Neural progenitor cell (in vitro differentiated cells): ENCODE measurements around the gene PLEKHN1. TPM values are rescaled to one million over a fixed set of nuclear protein-coding genes. Genes with fewer than 3 reads are reported as not detected.

Experiments used
- DNase-seq: peaks from one replicate; pipeline ENCODE4 v3.0.0-alpha.2; 2016; ENCODE audit warnings: low spot score
- H2AFZ ChIP-seq: fragments of 200-600 bp; sonication (generic); replicated peaks from 2 replicates; pipeline ENCODE4 v1.6.1; 2016; ENCODE audit warnings: antibody characterized with exemption
- H3F3A ChIP-seq: fragments of 200-600 bp; sonication (generic); 2 replicates; pipeline ENCODE4 v1.6.1; 2016; ENCODE audit warnings: antibody characterized with exemption, low read depth
- H3K27ac ChIP-seq: fragments of 200-600 bp; sonication (generic); 2 replicates; pipeline ENCODE4 v1.5.1; 2016; ENCODE audit warnings: mild to moderate bottlenecking
- H3K27me3 ChIP-seq: fragments of 200-600 bp; sonication (generic); 2 replicates; pipeline ENCODE4 v1.6.1; 2016; ENCODE audit warnings: mild to moderate bottlenecking, moderate library complexity
- H3K36me3 ChIP-seq: fragments of 200-600 bp; sonication (generic); 2 replicates; pipeline ENCODE4 v1.5.1; 2016
- H3K4me1 ChIP-seq: fragments of 200-600 bp; sonication (generic); 2 replicates; pipeline ENCODE4 v1.6.1; 2016; ENCODE audit warnings: mixed run types
- H3K4me2 ChIP-seq: fragments of 200-600 bp; sonication (generic); 2 replicates; pipeline ENCODE4 v1.6.1; 2016
- H3K4me3 ChIP-seq: fragments of 200-600 bp; sonication (generic); 2 replicates; pipeline ENCODE4 v1.5.1; 2016
- H3K79me2 ChIP-seq: fragments of 200-600 bp; sonication (generic); 2 replicates; pipeline ENCODE4 v1.6.1; 2016; ENCODE audit warnings: low read depth
- H3K9ac ChIP-seq: fragments of 200-600 bp; sonication (generic); 2 replicates; pipeline ENCODE4 v1.6.1; 2016
- H3K9me3 ChIP-seq: fragments of 200-600 bp; sonication (generic); 2 replicates; pipeline ENCODE4 v1.5.1; 2016; ENCODE audit warnings: low read depth
- H4K20me1 ChIP-seq: fragments of 200-600 bp; sonication (generic); 2 replicates; pipeline ENCODE4 v1.6.1; 2016; ENCODE audit warnings: low read depth
- H3K27ac Mint-ChIP-seq: 3 replicates; pipeline ENCODE4 v1.8.0; 2021; ENCODE audit warnings: mixed read lengths
- H3K27me3 Mint-ChIP-seq: 2 replicates; pipeline ENCODE4 v1.8.0; 2022; ENCODE audit warnings: low read depth, mild to moderate bottlenecking, inconsistent platforms, moderate library complexity, mixed read lengths; ENCODE audit not compliant: insufficient read depth
- H3K36me3 Mint-ChIP-seq: 3 replicates; pipeline ENCODE4 v1.8.0; 2021; ENCODE audit warnings: mixed read lengths
- H3K4me1 Mint-ChIP-seq: 3 replicates; pipeline ENCODE4 v1.8.0; 2021; ENCODE audit warnings: mixed read lengths
- H3K4me3 Mint-ChIP-seq: 3 replicates; pipeline ENCODE4 v1.8.0; 2021; ENCODE audit warnings: mild to moderate bottlenecking, moderate library complexity, mixed read lengths
- H3K9me3 Mint-ChIP-seq: 3 replicates; pipeline ENCODE4 v1.8.0; 2020; ENCODE audit warnings: mixed read lengths
- CTCF ChIP-seq: fragments of 200-600 bp; sonication (generic); IDR thresholded peaks from 2 replicates; pipeline ENCODE4 v1.5.1; 2017; ENCODE audit warnings: antibody characterized with exemption, mild to moderate bottlenecking
- EZH2 ChIP-seq: fragments of 200-600 bp; sonication (generic); IDR thresholded peaks from 2 replicates; pipeline ENCODE4 v1.6.1; 2017; ENCODE audit warnings: antibody characterized with exemption, mild to moderate bottlenecking, moderate library complexity
- EZH2phosphoT487 ChIP-seq: fragments of 200-600 bp; sonication (generic); IDR thresholded peaks from 2 replicates; pipeline ENCODE4 v1.6.1; 2017; ENCODE audit warnings: antibody characterized with exemption
- total RNA-seq: library from RNA; depleted of rRNA; stranded (reverse); fragments of >200 nt; gene quantifications from 2 replicates; pipeline ENCODE4 v1.2.3, GENCODE V29; 2015; ENCODE audit warnings: low replicate concordance

PLEKHN1 gene
- total RNA-seq, 1 donor from 2014 or later, result not detected

DNA sequence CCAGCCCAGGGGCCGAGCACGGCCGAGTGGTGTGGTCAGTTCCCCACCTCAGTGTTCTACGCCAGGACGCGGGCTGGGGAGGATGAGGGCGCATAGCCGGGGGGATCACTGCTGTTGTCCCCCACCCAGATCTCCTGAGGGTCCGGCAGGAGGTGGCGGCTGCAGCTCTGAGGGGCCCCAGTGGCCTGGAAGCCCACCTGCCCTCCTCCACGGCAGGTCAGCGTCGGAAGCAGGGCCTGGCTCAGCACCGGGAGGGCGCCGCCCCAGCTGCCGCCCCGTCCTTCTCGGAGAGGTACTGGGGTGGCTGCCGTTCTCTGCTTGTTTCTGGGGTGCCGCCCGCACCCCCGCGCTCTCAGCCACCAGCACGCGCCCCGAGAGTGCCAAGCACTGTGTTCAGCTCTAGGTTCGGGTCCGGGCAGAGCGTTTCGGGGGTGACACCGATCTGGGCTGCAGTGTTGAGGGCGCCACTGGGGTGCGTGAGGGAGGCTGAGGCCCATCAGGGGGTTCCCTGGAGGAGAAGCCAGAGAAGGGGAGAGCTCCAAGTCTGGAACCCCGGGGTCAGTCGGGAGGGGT, 25.2 kb upstream of the PLEKHN1 start:
- no peak for DNase-seq
- TF ChIP-seq EZH2, result peak; percentile 78
- TF ChIP-seq CTCF, result no peak
- TF ChIP-seq EZH2phosphoT487, result peak; percentile 94
- H3K4me2 ChIP-seq, result peak overlapping the region; percentile 87
- H3K27ac ChIP-seq, result no peak overlapping the region
- no peak overlapping the region for H3K27ac Mint-ChIP-seq
- H3K79me2 ChIP-seq, result no peaks in the 10 kb centered on the region
- peaks cover 95% of the 10 kb centered on the region for H4K20me1 ChIP-seq
- peaks cover 2% of the 10 kb centered on the region for H3K9me3 Mint-ChIP-seq
- no peaks in the 10 kb centered on the region for H3K36me3 ChIP-seq
- H3K27me3 Mint-ChIP-seq, result peaks cover 33% of the 10 kb centered on the region
- H3K27me3 ChIP-seq, result peaks cover 86% of the 10 kb centered on the region
- peak overlapping the region; percentile 46 for H3K4me3 ChIP-seq
- H2AFZ ChIP-seq, result no peak overlapping the region
- peak overlapping the region; percentile 69 for H3K4me3 Mint-ChIP-seq
- H3K9me3 ChIP-seq, result no peaks in the 10 kb centered on the region
- no peak overlapping the region for H3K9ac ChIP-seq
- peaks cover 37% of the 10 kb centered on the region for H3K4me1 Mint-ChIP-seq
- peaks cover 19% of the 10 kb centered on the region for H3K4me1 ChIP-seq
- H3F3A ChIP-seq, result peaks cover 27% of the 10 kb centered on the region
- H3K36me3 Mint-ChIP-seq, result peaks cover 6% of the 10 kb centered on the region

DNA sequence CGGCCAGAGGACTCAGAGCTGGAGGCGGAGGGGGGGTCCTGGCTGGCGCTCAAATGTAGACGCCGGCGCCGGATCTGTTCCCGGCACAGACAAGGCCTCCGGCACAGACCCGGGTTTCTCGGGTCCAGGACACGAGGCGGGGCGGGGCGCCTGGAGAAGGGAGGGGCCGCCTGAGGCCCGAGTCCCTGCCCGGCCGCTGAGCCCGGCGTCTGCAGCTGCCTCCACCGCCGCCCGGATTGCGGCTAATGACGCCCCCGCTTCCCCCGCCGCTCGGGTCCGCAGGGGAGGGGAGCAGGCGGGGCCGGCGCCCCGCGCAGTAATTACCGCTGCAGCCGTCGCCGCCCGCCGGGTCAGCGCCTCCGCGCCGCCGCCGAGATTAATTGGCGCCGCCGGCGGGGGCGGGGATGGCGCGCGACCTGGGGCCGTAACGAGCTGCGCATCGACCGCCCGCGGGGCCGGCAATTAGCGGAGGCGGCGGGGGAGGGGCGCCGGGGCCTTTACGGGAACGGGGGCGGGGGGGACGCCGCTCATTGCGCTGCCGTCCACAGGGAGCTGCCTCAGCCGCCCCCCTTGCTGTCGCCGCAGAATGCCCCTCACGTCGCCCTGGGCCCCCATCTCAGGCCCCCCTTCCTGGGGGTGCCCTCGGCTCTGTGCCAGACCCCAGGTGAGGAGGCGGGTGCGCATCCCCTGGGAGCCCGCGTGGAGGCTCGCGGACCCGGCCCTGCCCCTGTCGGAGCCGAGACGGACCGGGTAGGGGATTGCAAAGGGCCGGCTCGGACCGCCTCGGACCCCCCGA, 24.5 kb upstream of the PLEKHN1 start:
- peak; percentile 93 for DNase-seq
- H3K36me3 ChIP-seq, result no peaks in the 10 kb centered on the region
- Mint-ChIP-seq H3K4me1 (peaks cover 36% of the 10 kb centered on the region), H3K27me3 (peaks cover 33% of the 10 kb centered on the region), H3K36me3 (peaks cover 6% of the 10 kb centered on the region), H3K9me3 (peaks cover 2% of the 10 kb centered on the region), H3K27ac (no peak overlapping the region), H3K4me3 (peak overlapping the region; percentile 69)
- peaks cover 27% of the 10 kb centered on the region for H3F3A ChIP-seq
- peaks cover 93% of the 10 kb centered on the region for H4K20me1 ChIP-seq
- peaks cover 19% of the 10 kb centered on the region for H3K4me1 ChIP-seq
- H3K4me3 ChIP-seq, result peak overlapping the region; percentile 46
- peak; percentile 80 for TF ChIP-seq EZH2
- peak; percentile 52 for TF ChIP-seq EZH2phosphoT487
- TF ChIP-seq CTCF, result no peak
- H3K27me3 ChIP-seq, result peaks cover 79% of the 10 kb centered on the region
- H3K4me2 ChIP-seq, result peak overlapping the region; percentile 87
- H3K9me3 ChIP-seq, result no peaks in the 10 kb centered on the region
- no peak overlapping the region for H3K9ac ChIP-seq
- no peak overlapping the region for H2AFZ ChIP-seq
- H3K27ac ChIP-seq, result no peak overlapping the region
- H3K79me2 ChIP-seq, result no peaks in the 10 kb centered on the region

DNA sequence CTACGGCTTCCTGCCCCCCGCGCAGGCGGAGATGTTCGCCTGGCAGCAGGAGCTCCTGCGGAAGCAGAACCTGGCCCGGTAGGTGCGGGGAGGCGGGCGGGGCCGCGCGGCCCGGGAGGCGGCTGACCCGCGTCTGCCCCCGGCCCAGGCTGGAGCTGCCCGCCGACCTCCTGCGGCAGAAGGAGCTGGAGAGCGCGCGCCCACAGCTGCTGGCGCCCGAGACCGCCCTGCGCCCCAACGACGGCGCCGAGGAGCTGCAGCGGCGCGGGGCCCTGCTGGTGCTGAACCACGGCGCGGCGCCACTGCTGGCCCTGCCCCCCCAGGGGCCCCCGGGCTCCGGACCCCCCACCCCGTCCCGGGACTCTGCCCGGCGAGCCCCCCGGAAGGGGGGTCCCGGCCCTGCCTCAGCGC, 23.9 kb upstream of the PLEKHN1 start:
- peaks cover 27% of the 10 kb centered on the region for H3F3A ChIP-seq
- no peaks in the 10 kb centered on the region for H3K9me3 ChIP-seq
- no peak overlapping the region for H3K27ac ChIP-seq
- no peaks in the 10 kb centered on the region for H3K79me2 ChIP-seq
- H3K27me3 Mint-ChIP-seq, result peaks cover 36% of the 10 kb centered on the region
- H2AFZ ChIP-seq, result no peak overlapping the region
- no peak overlapping the region for H3K9ac ChIP-seq
- peaks cover 2% of the 10 kb centered on the region for H3K9me3 Mint-ChIP-seq
- H3K4me1 ChIP-seq, result peaks cover 19% of the 10 kb centered on the region
- no peak overlapping the region for H3K27ac Mint-ChIP-seq
- peak overlapping the region; percentile 46 for H3K4me3 ChIP-seq
- peak; percentile 76 for DNase-seq
- peaks cover 11% of the 10 kb centered on the region for H3K36me3 Mint-ChIP-seq
- H3K4me3 Mint-ChIP-seq, result no peak overlapping the region
- H3K4me1 Mint-ChIP-seq, result peaks cover 35% of the 10 kb centered on the region
- no peak for TF ChIP-seq CTCF
- TF ChIP-seq EZH2, result peak; percentile 58
- H3K4me2 ChIP-seq, result peak overlapping the region; percentile 87
- H3K36me3 ChIP-seq, result no peaks in the 10 kb centered on the region
- H4K20me1 ChIP-seq, result peaks cover 95% of the 10 kb centered on the region
- peaks cover 72% of the 10 kb centered on the region for H3K27me3 ChIP-seq
